Lower leg skin (tissue), 4 donors: Measurements from ENCODE around the gene PAXX. TPM values are rescaled to one million over a fixed set of nuclear protein-coding genes. Genes with fewer than 3 reads are reported as not detected.

ENCODE experiments used
- DNase-seq, 2 donors: peaks; one replicate each; pipeline ENCODE4 v3.0.0-alpha.2; 2019; ENCODE audit warnings: low spot score in 2 of 2
- H3K4me3 ChIP-seq: fragments of 200-600 bp; sonication (generic); 2 replicates; pipeline ENCODE4 v1.5.1; 2017; ENCODE audit warnings: mild to moderate bottlenecking, low read depth; ENCODE audit not compliant: poor library complexity, severe bottlenecking
- POLR2A ChIP-seq, 2 donors: fragments of 450-650 bp; IDR thresholded peaks; one replicate each; pipeline ENCODE4 v1.6.1; 2016 to 2017; ENCODE audit warnings: antibody characterized with exemption in 2 of 2, mild to moderate bottlenecking in 1 of 2, moderate library complexity in 1 of 2
- WGBS, 2 donors: methylation state at CpG; one replicate each; pipeline ENCODE4 v1.1.5; 2018; 5-methylcytosine and 5-hydroxymethylcytosine counted together
- intact Hi-C: fragments of 100-400 bp; cut with DNase I; formaldehyde crosslinking; loops from one replicate; pipeline ENCODE4 v1.15.0; 2023; ENCODE audit warnings: low total_unique reads
- total RNA-seq, 4 donors: library from RNA; depleted of rRNA; stranded (reverse); fragments of >200 nt; gene quantifications; one replicate each; pipeline ENCODE4 v1.1.0, GENCODE V29; 2016
- TF ChIP-seq, protein P1 (sequence below), 3 donors: fragments of 450-650 bp; IDR thresholded peaks; one replicate each; pipeline ENCODE4 v1.5.1; 2016; ENCODE audit warnings: antibody characterized with exemption in 3 of 3, mild to moderate bottlenecking in 3 of 3, moderate library complexity in 2 of 3

PAXX gene
- total RNA-seq, 4 donors from 2014 or later = 38.7 to 75.8 (median 58.2) TPM

DNA sequence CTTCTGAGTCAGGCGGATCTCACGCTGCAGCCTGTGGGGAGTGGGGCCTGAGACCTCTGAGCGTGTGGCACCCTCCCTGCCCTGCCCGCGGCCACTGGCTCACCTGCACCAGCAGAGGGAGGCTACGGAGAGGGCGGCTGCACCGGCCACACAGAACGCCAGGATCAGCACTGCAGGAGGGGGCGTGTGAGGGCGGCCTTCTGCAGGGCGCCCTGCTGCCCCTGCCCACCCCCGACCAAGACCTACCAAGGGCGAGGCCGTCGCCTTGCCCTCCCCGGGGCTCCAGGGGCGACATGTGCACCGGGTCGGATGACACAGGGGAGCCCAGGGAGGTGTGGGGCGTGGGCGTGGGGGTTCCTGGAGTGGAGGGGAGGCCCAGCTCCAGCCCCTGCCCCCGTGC, 48.3 kb downstream of the PAXX start:
- no peak overlapping the region for H3K4me3 ChIP-seq
- TF ChIP-seq, protein P1, sequence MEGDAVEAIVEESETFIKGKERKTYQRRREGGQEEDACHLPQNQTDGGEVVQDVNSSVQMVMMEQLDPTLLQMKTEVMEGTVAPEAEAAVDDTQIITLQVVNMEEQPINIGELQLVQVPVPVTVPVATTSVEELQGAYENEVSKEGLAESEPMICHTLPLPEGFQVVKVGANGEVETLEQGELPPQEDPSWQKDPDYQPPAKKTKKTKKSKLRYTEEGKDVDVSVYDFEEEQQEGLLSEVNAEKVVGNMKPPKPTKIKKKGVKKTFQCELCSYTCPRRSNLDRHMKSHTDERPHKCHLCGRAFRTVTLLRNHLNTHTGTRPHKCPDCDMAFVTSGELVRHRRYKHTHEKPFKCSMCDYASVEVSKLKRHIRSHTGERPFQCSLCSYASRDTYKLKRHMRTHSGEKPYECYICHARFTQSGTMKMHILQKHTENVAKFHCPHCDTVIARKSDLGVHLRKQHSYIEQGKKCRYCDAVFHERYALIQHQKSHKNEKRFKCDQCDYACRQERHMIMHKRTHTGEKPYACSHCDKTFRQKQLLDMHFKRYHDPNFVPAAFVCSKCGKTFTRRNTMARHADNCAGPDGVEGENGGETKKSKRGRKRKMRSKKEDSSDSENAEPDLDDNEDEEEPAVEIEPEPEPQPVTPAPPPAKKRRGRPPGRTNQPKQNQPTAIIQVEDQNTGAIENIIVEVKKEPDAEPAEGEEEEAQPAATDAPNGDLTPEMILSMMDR (IDR thresholded peaks at IDR 0.05) = no peak
- TF ChIP-seq POLR2A (IDR thresholded peaks at IDR 0.05) = no peak
- intact Hi-C loops = no loop called here
- DNase-seq = no peak
- 89 to 97% methylated on average over 3 to 6 of the region's 23 CpGs for WGBS, 2 donors

DNA sequence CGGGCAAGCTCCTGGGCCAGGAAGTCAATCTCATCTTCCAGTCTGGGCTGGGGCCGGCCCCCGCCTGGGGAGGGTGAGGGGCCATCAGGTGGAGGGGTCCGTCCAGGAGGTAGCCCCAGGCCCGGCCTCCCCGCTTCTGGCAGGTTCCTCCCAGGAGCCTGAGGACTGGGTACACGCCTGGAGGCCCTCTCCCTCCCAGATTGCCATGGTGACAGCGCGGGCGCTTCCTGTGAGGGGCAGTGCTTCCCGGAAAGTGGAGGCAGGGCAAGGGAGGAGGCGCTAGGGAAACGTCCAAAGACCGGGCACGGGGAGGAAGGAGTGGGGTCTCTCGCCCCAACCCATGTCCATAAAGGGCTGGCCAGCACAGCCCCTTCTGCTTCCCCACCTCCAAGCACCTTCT, 48.9 kb downstream of the PAXX start:
- no peak for TF ChIP-seq POLR2A (IDR thresholded peaks at IDR 0.05)
- TF ChIP-seq, protein P1 (IDR thresholded peaks at IDR 0.05) = no peak
- no peak for DNase-seq
- H3K4me3 ChIP-seq = no peak overlapping the region
- intact Hi-C loops = no loop called here
- 60 to 68% methylated on average over 15 to 16 of the region's 16 CpGs for WGBS, 2 donors

DNA sequence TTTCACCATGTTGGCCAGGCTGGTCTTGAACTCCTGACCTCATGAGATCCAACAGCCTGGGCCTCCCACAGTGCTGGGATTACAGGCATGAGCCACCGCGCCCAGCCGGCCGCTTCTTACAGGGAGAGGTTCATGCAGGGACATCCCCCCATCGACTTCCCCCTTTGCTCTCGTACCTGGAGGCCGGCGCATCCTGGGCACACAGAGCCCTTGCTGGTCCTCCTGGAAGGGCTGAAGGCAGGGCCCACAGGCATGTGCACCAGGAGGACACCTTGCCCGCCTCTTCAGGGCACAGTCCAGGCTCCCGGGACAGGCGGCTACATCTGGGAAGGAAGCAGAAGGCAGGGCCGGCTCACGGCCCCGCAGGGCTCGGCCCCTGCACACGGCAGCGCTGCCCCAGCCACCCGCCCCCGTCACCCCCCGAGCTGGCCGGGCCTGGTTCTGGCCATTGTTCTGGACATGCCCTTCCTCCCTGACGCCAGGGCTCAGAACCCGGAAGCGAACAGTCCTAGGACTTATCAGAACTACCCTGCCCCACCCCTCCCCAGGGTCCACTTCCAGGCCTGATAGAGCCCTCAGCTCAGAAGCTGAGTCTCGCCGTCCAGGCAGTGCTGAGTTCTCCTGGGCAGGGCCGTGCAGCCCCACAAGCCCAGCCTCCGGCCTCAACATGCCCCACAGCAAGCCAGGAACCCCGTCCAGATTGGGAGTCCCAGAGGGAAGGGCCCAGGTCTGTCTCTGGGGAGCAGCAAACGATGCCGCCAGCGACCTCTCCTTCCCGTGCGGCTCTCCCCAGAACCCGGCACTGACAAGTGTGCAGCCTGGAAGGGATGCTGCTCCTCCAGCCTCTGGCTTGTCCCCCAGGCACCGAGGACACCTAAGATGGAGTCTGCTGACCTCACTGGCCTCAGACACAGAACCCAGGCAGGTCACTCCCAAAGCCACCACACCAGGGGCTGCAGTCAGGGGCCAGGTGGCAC, 50.8 kb downstream of the PAXX start:
- H3K4me3 ChIP-seq = no peak overlapping the region
- TF ChIP-seq, protein P1 (IDR thresholded peaks at IDR 0.05) = no peak
- TF ChIP-seq POLR2A (IDR thresholded peaks at IDR 0.05) = no peak
- WGBS, 2 donors = 63 to 81% methylated on average over 19 to 32 of the region's 36 CpGs
- DNase-seq = no peak
- intact Hi-C loops = no loop called here

Other genes with a start within 250 kb of the PAXX start
- 1 to 10 TPM in 2 of 4 donors, under 1 TPM in 1, not detected in 1; 0.61 to 5.7 (median 1.7) TPM for gene LCN10, start 249.5 kb upstream of the PAXX start, total RNA-seq
- gene LCN6, start 243.9 kb upstream of the PAXX start, total RNA-seq = 1 to 10 TPM in 2 of 4 donors, not detected in 2; 6.3 to 7.3 TPM
- not detected for gene LCN8, start 234.2 kb upstream of the PAXX start, total RNA-seq
- not detected for gene LCN15, start 227.9 kb upstream of the PAXX start, total RNA-seq
- gene TMEM141, start 201.1 kb upstream of the PAXX start, total RNA-seq = 100 to 1,000 TPM in 2 of 4 donors, 10 to 100 TPM in 2; 67.7 to 120 (median 91.3) TPM
- 1 to 10 TPM in 3 of 4 donors, under 1 TPM in 1; 0.37 to 9.1 (median 2.0) TPM for gene CCDC183, start 196.1 kb upstream of the PAXX start, total RNA-seq
- 10 to 100 TPM; 47.8 to 75.1 (median 55.5) TPM for gene RABL6, start 184.5 kb upstream of the PAXX start, total RNA-seq
- gene AJM1, start 149.9 kb upstream of the PAXX start, total RNA-seq = 1 to 10 TPM; 1.4 to 2.9 (median 1.6) TPM
- gene PHPT1, start 143.0 kb upstream of the PAXX start, total RNA-seq = 10 to 100 TPM; 22.0 to 60.4 (median 48.7) TPM
- gene MAMDC4, start 140.1 kb upstream of the PAXX start, total RNA-seq = 1 to 10 TPM in 3 of 4 donors, under 1 TPM in 1; 0.89 to 1.4 (median 1.4) TPM
- 100 to 1,000 TPM; 354 to 399 (median 376) TPM for gene EDF1, start 126.1 kb upstream of the PAXX start, total RNA-seq
- gene TRAF2, start 105.9 kb upstream of the PAXX start, total RNA-seq = 10 to 100 TPM; 13.2 to 16.7 (median 15.8) TPM
- gene FBXW5, start 47.7 kb upstream of the PAXX start, total RNA-seq = 100 to 1,000 TPM; 145 to 182 (median 154) TPM
- not detected for gene C8G, start 47.2 kb upstream of the PAXX start, total RNA-seq
- gene LCN12, start 40.1 kb upstream of the PAXX start, total RNA-seq = not detected
- 10 to 100 TPM in 3 of 4 donors, 1 to 10 TPM in 1; 9.7 to 75.3 (median 14.8) TPM for gene PTGDS, start 14.9 kb upstream of the PAXX start, total RNA-seq
- under 1 TPM in 2 of 4 donors, not detected in 2; 0.36 to 0.37 TPM for gene LCNL1, start 9.4 kb upstream of the PAXX start, total RNA-seq
- 100 to 1,000 TPM; 114 to 328 (median 163) TPM for gene CLIC3, start 4.1 kb downstream of the PAXX start, total RNA-seq
- gene ABCA2, start 35.8 kb downstream of the PAXX start, total RNA-seq = 10 to 100 TPM; 18.2 to 27.6 (median 23.7) TPM
- gene FUT7, start 39.7 kb downstream of the PAXX start, total RNA-seq = under 1 TPM in 2 of 4 donors, not detected in 2; 0.22 to 0.39 TPM
- gene NPDC1, start 53.8 kb downstream of the PAXX start, total RNA-seq = 10 to 100 TPM; 29.1 to 63.9 (median 56.1) TPM
- 10 to 100 TPM; 10.1 to 14.7 (median 12.1) TPM for gene ENTPD2, start 61.6 kb downstream of the PAXX start, total RNA-seq
- gene SAPCD2, start 78.1 kb downstream of the PAXX start, total RNA-seq = 10 to 100 TPM in 2 of 4 donors, 1 to 10 TPM in 2; 5.7 to 25.6 (median 13.7) TPM
- gene UAP1L1, start 85.1 kb downstream of the PAXX start, total RNA-seq = 10 to 100 TPM in 1 of 4 donors, 1 to 10 TPM in 3; 6.6 to 13.7 (median 7.9) TPM
- 10 to 100 TPM; 57.7 to 81.0 (median 61.8) TPM for gene MAN1B1, start 94.6 kb downstream of the PAXX start, total RNA-seq
- 100 to 1,000 TPM; 123 to 144 (median 138) TPM for gene DPP7, start 122.3 kb downstream of the PAXX start, total RNA-seq
- gene GRIN1, start 146.7 kb downstream of the PAXX start, total RNA-seq = 1 to 10 TPM in 1 of 4 donors, under 1 TPM in 2, not detected in 1; 0.10 to 2.4 (median 0.49) TPM
- gene LRRC26, start 177.6 kb downstream of the PAXX start, total RNA-seq = 10 to 100 TPM in 3 of 4 donors, 1 to 10 TPM in 1; 4.1 to 29.0 (median 21.3) TPM
- gene TMEM210, start 179.6 kb downstream of the PAXX start, total RNA-seq = not detected
- 10 to 100 TPM; 26.2 to 69.3 (median 30.5) TPM for gene ANAPC2, start 196.1 kb downstream of the PAXX start, total RNA-seq
- gene SSNA1, start 196.3 kb downstream of the PAXX start, total RNA-seq = 100 to 1,000 TPM in 2 of 4 donors, 10 to 100 TPM in 2; 79.2 to 112 (median 93.1) TPM
- 10 to 100 TPM; 27.6 to 34.2 (median 29.1) TPM for gene TPRN, start 208.3 kb downstream of the PAXX start, total RNA-seq
- 10 to 100 TPM; 45.7 to 60.7 (median 49.4) TPM for gene TMEM203, start 213.2 kb downstream of the PAXX start, total RNA-seq
- gene NDOR1, start 213.3 kb downstream of the PAXX start, total RNA-seq = 10 to 100 TPM in 3 of 4 donors, 1 to 10 TPM in 1; 8.1 to 18.6 (median 11.6) TPM
- 10 to 100 TPM in 1 of 4 donors, 1 to 10 TPM in 3; 3.7 to 10.2 (median 5.5) TPM for gene RNF208, start 229.8 kb downstream of the PAXX start, total RNA-seq
- 100 to 1,000 TPM in 1 of 4 donors, 10 to 100 TPM in 3; 40.2 to 119 (median 67.6) TPM for gene CYSRT1, start 232.8 kb downstream of the PAXX start, total RNA-seq
- 1 to 10 TPM in 2 of 4 donors, under 1 TPM in 1, not detected in 1; 0.25 to 3.2 (median 2.4) TPM for gene RNF224, start 235.1 kb downstream of the PAXX start, total RNA-seq
- gene SLC34A3, start 238.5 kb downstream of the PAXX start, total RNA-seq = 1 to 10 TPM in 1 of 4 donors, not detected in 3; 1.6 TPM
- 100 to 1,000 TPM; 317 to 604 (median 408) TPM for gene TUBB4B, start 248.9 kb downstream of the PAXX start, total RNA-seq